Sigmoid colon (tissue), 7 donors: ENCODE results near the gene SPRY4. TPM values are rescaled to one million over a fixed set of nuclear protein-coding genes. Genes with fewer than 3 reads are reported as not detected.
A peak's percentile ranks its signal among the peaks of the same experiment; 100 is the strongest.

Experiments used
- DNase-seq: peaks from one replicate; pipeline ENCODE4 v3.0.0-alpha.2; 2019
- H3K27ac ChIP-seq, 4 donors: fragments of 200-600 bp; sonication (generic); one replicate each; pipeline ENCODE4 v1.5.1; 2016 to 2019; ENCODE audit warnings: mild to moderate bottlenecking in 1 of 4
- H3K27me3 ChIP-seq, 3 donors: fragments of 200-600 bp; sonication (generic); one replicate each; pipeline ENCODE4 v1.5.1; 2019; ENCODE audit warnings: mild to moderate bottlenecking in 1 of 3
- H3K36me3 ChIP-seq, 4 donors: fragments of 200-600 bp; sonication (generic); one replicate each; pipeline ENCODE4 v1.5.1; 2016 to 2019
- H3K4me1 ChIP-seq, 4 donors: fragments of 200-600 bp; sonication (generic); one replicate each; pipeline ENCODE4 v1.5.1; 2017 to 2019
- H3K4me3 ChIP-seq, 4 donors: fragments of 200-600 bp; sonication (generic); one replicate each; pipeline ENCODE4 v1.5.1; 2017 to 2019; ENCODE audit warnings: mild to moderate bottlenecking in 2 of 4, moderate library complexity in 1 of 4
- H3K9me3 ChIP-seq, 4 donors: fragments of 200-600 bp in 3 of 4; sonication (generic) in 3 of 4; one replicate each; pipeline versions ENCODE4 v1.5.1 to v1.6.1; 2013 to 2019
- EP300 ChIP-seq, 4 donors: sonication (generic); formaldehyde crosslinking; IDR thresholded peaks; one replicate each; pipeline ENCODE4 v1.6.1; 2017; ENCODE audit warnings: antibody characterized with exemption in 4 of 4
- POLR2A ChIP-seq, 2 donors: fragments of 450-650 bp; IDR thresholded peaks; one replicate each; pipeline ENCODE4 v1.6.1; 2016; ENCODE audit warnings: antibody characterized with exemption in 2 of 2, mild to moderate bottlenecking in 2 of 2, moderate library complexity in 2 of 2
- POLR2AphosphoS5 ChIP-seq, 4 donors: sonication (generic); formaldehyde crosslinking; IDR thresholded peaks; one replicate each; pipeline ENCODE4 v1.6.1; 2017; ENCODE audit warnings: antibody characterized with exemption in 4 of 4
- WGBS, 2 donors: extraction: QIAGEN DNeasy Blood & Tissue Kit; methylation state at CpG; one replicate each; pipeline ENCODE4 v1.1.7; 2013; 5-methylcytosine and 5-hydroxymethylcytosine counted together
- intact Hi-C: fragments of 100-400 bp; cut with DNase I; formaldehyde crosslinking; loops from one replicate; pipeline ENCODE4 v1.15.1; 2023
- polyA plus RNA-seq, 3 donors: library from polyadenylated mRNA; stranded (reverse); fragments of 200-250 nt; gene quantifications; one replicate each; pipeline ENCODE4 v1.2.3, GENCODE V29; 2013
- total RNA-seq, 4 donors: library from RNA; depleted of rRNA; stranded (reverse); fragments of >200 nt; gene quantifications; one replicate each; pipeline ENCODE4 v1.1.0, GENCODE V29; 2016
- TF ChIP-seq, protein P1 (sequence below), 4 experiments: fragments of 450-650 bp in 3 of 4; fragments of 200-600 bp in 1 of 4; IDR thresholded peaks; one replicate each; pipeline ENCODE4 v1.5.1; 2016 to 2019; ENCODE audit warnings: antibody characterized with exemption in 4 of 4, mild to moderate bottlenecking in 3 of 4, moderate library complexity in 2 of 4
- donor health status: healthy with polysubstance abuse.
- donor health status: Bipolar disorder and iron deficiency.
- donor health status: healthy.

SPRY4 gene
- total and polyA plus RNA-seq, 7 donors = 1.8 to 15.7 (median 8.6) TPM

DNA sequence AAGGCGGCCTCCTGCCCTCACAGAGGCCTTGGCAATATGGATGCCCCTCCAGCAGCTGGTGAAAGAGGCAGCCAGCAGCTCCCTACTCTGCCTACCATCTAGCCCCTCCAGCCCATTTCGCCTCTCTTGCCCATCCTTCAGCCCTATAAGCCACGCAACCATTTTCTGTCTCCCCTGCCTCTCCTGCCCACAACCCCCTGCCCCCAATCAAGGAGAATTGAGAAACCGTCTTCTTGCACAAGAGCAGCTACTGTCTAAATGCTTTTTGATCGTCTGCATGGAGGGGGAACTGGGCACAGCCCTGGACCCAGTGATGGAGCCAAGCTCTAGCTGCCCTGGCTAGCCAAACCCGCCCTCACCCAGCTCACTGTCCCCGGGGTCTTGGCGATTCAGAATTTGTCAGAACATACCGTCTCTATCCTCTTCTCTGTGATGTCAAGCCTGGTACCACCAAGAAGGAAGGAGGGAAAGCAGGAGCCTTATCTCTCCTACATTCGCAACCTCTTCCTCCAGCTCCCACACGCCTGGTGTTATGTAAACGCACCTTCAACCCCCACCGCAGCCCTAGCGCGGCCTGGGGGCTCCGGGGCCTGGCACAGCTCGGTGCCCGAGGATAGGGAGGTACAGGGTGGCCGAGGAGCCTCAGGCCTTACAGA is 1.2 kb downstream of the SPRY4 start:
- TF ChIP-seq, protein P1, sequence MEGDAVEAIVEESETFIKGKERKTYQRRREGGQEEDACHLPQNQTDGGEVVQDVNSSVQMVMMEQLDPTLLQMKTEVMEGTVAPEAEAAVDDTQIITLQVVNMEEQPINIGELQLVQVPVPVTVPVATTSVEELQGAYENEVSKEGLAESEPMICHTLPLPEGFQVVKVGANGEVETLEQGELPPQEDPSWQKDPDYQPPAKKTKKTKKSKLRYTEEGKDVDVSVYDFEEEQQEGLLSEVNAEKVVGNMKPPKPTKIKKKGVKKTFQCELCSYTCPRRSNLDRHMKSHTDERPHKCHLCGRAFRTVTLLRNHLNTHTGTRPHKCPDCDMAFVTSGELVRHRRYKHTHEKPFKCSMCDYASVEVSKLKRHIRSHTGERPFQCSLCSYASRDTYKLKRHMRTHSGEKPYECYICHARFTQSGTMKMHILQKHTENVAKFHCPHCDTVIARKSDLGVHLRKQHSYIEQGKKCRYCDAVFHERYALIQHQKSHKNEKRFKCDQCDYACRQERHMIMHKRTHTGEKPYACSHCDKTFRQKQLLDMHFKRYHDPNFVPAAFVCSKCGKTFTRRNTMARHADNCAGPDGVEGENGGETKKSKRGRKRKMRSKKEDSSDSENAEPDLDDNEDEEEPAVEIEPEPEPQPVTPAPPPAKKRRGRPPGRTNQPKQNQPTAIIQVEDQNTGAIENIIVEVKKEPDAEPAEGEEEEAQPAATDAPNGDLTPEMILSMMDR (IDR thresholded peaks at IDR 0.05) = no peak
- TF ChIP-seq EP300 (IDR thresholded peaks at IDR 0.05) = no peak
- no peak for TF ChIP-seq POLR2AphosphoS5 (IDR thresholded peaks at IDR 0.05)
- no peak for TF ChIP-seq POLR2A (IDR thresholded peaks at IDR 0.05)
- peak overlapping the region; percentile 69 to 96 (median 82) for H3K27ac ChIP-seq
- H3K4me3 ChIP-seq = peak overlapping the region; percentile 47 to 65 (median 54)
- H3K4me1 ChIP-seq = peaks cover 0 to 33% (median 25%) of the 10 kb centered on the region in 4 donors
- 23 to 37% methylated on average over 19 of the region's 19 CpGs for WGBS, 2 donors
- no peaks in the 10 kb centered on the region for H3K9me3 ChIP-seq
- intact Hi-C loops = loop anchor here (2.0 to 10.0 kb wide), 2 partner anchors 33 to 221 kb away; no protein-coding TSS in a partner anchor
- no peak for DNase-seq
- H3K27me3 ChIP-seq = peaks cover 10 to 30% (median 22%) of the 10 kb centered on the region in 3 donors
- no peaks in the 10 kb centered on the region for H3K36me3 ChIP-seq

GRCh38 chr5:142322747-142323479 is 1.9 kb downstream of the SPRY4 start:
- 70 to 78% methylated on average over 15 of the region's 15 CpGs for WGBS, 2 donors
- DNase-seq = peak; percentile 76
- H3K27me3 ChIP-seq = peaks cover 10 to 27% (median 22%) of the 10 kb centered on the region in 3 donors

DNA sequence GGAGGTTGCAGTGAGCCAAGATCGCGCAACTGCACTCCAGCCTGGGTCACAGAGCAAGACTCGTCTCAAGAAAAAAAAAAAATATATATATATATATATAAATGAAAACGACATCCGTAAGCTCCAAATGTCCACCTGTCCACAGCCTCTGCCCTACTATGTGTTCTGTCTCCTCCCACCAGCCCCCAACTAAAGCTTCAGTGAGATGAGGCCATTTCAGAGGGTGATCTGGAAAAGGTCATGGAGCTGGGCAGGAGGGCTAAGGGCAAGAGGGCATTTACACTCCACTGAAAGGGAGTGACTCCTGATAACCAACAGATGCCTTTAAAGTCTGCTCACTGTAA is 2.4 kb downstream of the SPRY4 start:
- TF ChIP-seq POLR2AphosphoS5 (IDR thresholded peaks at IDR 0.05) = no peak
- TF ChIP-seq POLR2A (IDR thresholded peaks at IDR 0.05) = no peak
- no peak for TF ChIP-seq EP300 (IDR thresholded peaks at IDR 0.05)
- TF ChIP-seq, protein P1 (IDR thresholded peaks at IDR 0.05) = no peak
- Histone ChIP-seq H3K36me3 (no peaks in the 10 kb centered on the region), H3K27me3 (peaks cover 10 to 22% (median 21%) of the 10 kb centered on the region in 3 donors), H3K27ac (peak overlapping the region; percentile 69 to 96 (median 82)), H3K4me3 (peak overlapping the region in 3 of 4 donors; percentile 47 to 65 (median 60)), H3K4me1 (peaks cover 0 to 36% (median 27%) of the 10 kb centered on the region in 4 donors), H3K9me3 (no peaks in the 10 kb centered on the region)
- 90 to 91% methylated on average over 5 of the region's 5 CpGs for WGBS, 2 donors
- DNase-seq = no peak
- intact Hi-C loops = loop anchor here (10.0 kb wide), 1 partner anchor 222 kb away; no protein-coding TSS in a partner anchor

More at GRCh38 chr5:142322747-142323479, 1.9 kb downstream of the SPRY4 start:
- TF ChIP-seq, protein P1 (IDR thresholded peaks at IDR 0.05) = no peak
- TF ChIP-seq POLR2A (IDR thresholded peaks at IDR 0.05) = no peak
- no peak for TF ChIP-seq POLR2AphosphoS5 (IDR thresholded peaks at IDR 0.05)
- TF ChIP-seq EP300 (IDR thresholded peaks at IDR 0.05) = no peak
- peak overlapping the region; percentile 47 to 65 (median 54) for H3K4me3 ChIP-seq
- H3K9me3 ChIP-seq = no peaks in the 10 kb centered on the region
- H3K36me3 ChIP-seq = no peaks in the 10 kb centered on the region
- H3K27ac ChIP-seq = peak overlapping the region; percentile 69 to 96 (median 82)
- intact Hi-C loops = loop anchor here (10.0 kb wide), 1 partner anchor 222 kb away; no protein-coding TSS in a partner anchor
- peaks cover 0 to 36% (median 25%) of the 10 kb centered on the region in 4 donors for H3K4me1 ChIP-seq

DNA sequence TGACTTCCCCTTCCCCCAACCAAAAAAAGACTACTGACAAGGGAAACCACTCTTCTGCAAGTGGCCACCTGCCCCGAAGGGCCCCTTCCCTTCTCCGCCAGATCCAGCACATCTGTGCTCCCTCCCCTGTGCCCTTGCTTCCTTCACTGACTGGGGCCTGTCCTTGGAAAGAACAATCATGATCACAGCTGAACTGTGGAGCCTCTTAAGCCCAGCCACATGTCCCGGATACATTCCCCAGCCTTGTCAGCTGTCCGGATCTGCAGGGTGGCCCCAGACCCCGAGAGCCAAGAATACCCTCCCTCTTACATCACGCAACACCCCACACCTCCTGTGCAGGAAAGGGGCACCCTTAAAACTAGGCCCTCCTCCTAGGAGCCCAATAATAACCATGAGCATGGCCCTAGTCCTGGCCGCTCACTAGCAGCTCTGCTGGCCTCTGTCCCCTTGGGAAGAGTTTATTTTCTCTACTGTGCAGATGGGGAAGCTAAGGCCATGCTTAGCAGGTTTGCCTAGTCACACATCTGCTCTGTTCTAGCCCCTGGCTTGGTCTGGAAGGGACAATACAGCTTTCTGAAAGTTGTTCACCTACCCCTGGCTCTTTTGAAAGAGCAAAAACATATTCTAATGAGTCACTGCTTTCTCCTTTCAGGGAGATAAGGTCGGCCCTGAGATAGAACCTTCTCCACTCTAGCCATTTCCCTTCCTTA is 3.8 kb downstream of the SPRY4 start:
- 33 to 41% methylated on average over 8 of the region's 8 CpGs for WGBS, 2 donors
- intact Hi-C loops = loop anchor here (10.0 kb wide), 1 partner anchor 224 kb away; no protein-coding TSS in a partner anchor
- no peak for DNase-seq
- Histone ChIP-seq H3K27ac (peak overlapping the region; percentile 69 to 96 (median 82)), H3K36me3 (no peaks in the 10 kb centered on the region), H3K27me3 (peaks cover 8 to 20% (median 15%) of the 10 kb centered on the region in 3 donors), H3K9me3 (no peaks in the 10 kb centered on the region), H3K4me1 (peaks cover 0 to 38% (median 29%) of the 10 kb centered on the region in 4 donors), H3K4me3 (peak overlapping the region in 3 of 4 donors; percentile 17 to 65 (median 60))
- TF ChIP-seq POLR2AphosphoS5 (IDR thresholded peaks at IDR 0.05) (no peak), EP300 (IDR thresholded peaks at IDR 0.05) (no peak), POLR2A (IDR thresholded peaks at IDR 0.05) (no peak)
- TF ChIP-seq, protein P1 (IDR thresholded peaks at IDR 0.05) = no peak
